ENCODE data around the gene TRIM28.

DNA sequence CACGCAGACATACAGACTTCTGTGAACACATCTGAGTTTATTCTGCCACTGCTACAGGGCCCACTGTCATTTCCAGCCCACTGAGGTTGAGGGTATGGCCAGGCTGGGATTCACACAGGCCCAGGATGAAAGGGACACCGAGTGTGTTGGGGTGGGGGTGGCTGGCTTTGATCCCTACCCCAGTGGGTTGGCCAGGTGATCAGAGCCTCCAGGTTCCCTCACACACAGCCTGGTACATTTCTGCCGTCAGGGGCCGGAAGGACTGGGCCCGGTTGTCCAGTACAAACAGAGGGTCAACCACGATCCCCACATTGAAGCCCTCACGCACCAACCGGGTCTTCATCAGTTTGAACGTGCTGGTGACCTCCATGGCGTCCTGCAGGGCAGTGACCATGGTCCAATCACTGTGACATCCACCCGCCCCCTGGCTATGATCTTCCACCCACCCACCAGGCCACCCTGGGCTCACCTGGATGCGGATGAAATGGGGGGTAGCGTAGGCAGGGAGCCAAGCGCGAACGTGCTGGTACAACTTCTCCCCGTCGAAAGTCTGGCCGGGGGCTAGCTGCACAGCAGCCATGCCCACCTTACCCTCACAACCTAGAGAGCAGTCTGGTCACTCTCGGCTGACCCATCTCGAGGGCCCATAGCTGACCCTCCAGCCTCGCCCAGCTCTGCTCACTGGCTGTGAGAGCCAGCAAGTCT lies 45.4 kb upstream of the TRIM28 start:
- TF ChIP-seq, protein P1, sequence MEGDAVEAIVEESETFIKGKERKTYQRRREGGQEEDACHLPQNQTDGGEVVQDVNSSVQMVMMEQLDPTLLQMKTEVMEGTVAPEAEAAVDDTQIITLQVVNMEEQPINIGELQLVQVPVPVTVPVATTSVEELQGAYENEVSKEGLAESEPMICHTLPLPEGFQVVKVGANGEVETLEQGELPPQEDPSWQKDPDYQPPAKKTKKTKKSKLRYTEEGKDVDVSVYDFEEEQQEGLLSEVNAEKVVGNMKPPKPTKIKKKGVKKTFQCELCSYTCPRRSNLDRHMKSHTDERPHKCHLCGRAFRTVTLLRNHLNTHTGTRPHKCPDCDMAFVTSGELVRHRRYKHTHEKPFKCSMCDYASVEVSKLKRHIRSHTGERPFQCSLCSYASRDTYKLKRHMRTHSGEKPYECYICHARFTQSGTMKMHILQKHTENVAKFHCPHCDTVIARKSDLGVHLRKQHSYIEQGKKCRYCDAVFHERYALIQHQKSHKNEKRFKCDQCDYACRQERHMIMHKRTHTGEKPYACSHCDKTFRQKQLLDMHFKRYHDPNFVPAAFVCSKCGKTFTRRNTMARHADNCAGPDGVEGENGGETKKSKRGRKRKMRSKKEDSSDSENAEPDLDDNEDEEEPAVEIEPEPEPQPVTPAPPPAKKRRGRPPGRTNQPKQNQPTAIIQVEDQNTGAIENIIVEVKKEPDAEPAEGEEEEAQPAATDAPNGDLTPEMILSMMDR (IDR thresholded peaks at IDR 0.05), result no peak
- no peak for TF ChIP-seq POLR2A (IDR thresholded peaks at IDR 0.05)
